ENCODE measurements around the gene EGLN3. TPM values are rescaled to one million over a fixed set of nuclear protein-coding genes. Genes with fewer than 3 reads are reported as not detected.

Gene EGLN3
- total RNA-seq, 4 donors from 2014 or later = 17.7 to 39.8 (median 33.5) TPM

DNA sequence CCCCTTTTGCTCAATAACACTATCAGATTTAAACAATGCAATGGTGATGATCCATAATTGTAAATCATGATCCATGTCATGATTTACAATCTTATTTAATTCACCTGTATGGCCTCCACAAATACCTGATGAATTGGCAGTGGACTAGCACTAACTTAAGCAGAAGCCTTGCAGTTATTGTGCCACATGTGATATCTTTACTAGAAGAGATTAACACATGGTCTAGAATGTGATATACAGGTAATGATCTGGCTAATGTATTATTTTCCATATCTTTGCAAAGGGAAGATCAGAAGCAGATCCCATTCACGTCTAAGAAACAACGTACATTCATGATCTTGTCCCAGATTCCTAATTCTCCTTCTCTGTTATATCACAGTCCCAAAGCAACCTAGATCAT is 66.0 kb downstream of the EGLN3 start:
- WGBS, 2 donors (ENCODE audit: low coverage in 1 of 2) = 92 to 94% methylated on average over 2 of the region's 2 CpGs
- no peaks in the 10 kb centered on the region for H3K4me1 ChIP-seq
- H3K27me3 ChIP-seq = no peaks in the 10 kb centered on the region
- no peak for ATAC-seq
- H3K27ac ChIP-seq = no peak overlapping the region
- no peaks in the 10 kb centered on the region for H3K36me3 ChIP-seq
- no peaks in the 10 kb centered on the region for H3K9me3 ChIP-seq
- TF ChIP-seq POLR2A (IDR thresholded peaks at IDR 0.05) = no peak
- TF ChIP-seq, protein P1, sequence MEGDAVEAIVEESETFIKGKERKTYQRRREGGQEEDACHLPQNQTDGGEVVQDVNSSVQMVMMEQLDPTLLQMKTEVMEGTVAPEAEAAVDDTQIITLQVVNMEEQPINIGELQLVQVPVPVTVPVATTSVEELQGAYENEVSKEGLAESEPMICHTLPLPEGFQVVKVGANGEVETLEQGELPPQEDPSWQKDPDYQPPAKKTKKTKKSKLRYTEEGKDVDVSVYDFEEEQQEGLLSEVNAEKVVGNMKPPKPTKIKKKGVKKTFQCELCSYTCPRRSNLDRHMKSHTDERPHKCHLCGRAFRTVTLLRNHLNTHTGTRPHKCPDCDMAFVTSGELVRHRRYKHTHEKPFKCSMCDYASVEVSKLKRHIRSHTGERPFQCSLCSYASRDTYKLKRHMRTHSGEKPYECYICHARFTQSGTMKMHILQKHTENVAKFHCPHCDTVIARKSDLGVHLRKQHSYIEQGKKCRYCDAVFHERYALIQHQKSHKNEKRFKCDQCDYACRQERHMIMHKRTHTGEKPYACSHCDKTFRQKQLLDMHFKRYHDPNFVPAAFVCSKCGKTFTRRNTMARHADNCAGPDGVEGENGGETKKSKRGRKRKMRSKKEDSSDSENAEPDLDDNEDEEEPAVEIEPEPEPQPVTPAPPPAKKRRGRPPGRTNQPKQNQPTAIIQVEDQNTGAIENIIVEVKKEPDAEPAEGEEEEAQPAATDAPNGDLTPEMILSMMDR (IDR thresholded peaks at IDR 0.05) = no peak
- no peak overlapping the region for H3K4me3 ChIP-seq

DNA sequence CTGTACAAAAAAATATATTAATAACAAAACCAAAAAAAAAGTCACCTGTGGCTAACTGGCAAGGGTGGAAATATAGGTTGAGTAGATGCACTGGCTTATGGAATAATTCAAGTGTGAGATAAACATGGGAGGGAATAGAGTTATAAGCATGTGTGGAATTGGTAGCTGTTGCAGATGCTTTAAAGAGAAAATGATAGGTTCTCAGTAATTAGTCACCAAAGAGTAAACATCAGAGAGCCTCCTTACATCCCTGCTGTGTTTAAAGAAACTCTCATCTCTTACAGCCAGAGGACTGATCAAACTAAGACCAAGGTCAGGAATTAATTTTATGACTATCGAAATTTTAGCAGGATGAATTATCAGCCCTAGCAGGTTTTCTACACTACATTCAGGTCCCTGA is 70.5 kb downstream of the EGLN3 start:
- Histone ChIP-seq H3K4me3 (no peak overlapping the region), H3K36me3 (no peaks in the 10 kb centered on the region), H3K27ac (no peak overlapping the region), H3K4me1 (no peaks in the 10 kb centered on the region), H3K27me3 (no peaks in the 10 kb centered on the region), H3K9me3 (peaks cover 0 to 23% (median 0%) of the 10 kb centered on the region in 3 donors)
- no peak for TF ChIP-seq POLR2A (IDR thresholded peaks at IDR 0.05)
- no peak for TF ChIP-seq POLR2AphosphoS5 (IDR thresholded peaks at IDR 0.05)
- no peak for TF ChIP-seq EP300 (IDR thresholded peaks at IDR 0.05)
- TF ChIP-seq, protein P1 (IDR thresholded peaks at IDR 0.05) = no peak
- no peak for ATAC-seq
- 88 to 100% methylated on average over 1 of the region's 1 CpG for WGBS, 2 donors (ENCODE audit: low coverage in 1 of 2)

DNA sequence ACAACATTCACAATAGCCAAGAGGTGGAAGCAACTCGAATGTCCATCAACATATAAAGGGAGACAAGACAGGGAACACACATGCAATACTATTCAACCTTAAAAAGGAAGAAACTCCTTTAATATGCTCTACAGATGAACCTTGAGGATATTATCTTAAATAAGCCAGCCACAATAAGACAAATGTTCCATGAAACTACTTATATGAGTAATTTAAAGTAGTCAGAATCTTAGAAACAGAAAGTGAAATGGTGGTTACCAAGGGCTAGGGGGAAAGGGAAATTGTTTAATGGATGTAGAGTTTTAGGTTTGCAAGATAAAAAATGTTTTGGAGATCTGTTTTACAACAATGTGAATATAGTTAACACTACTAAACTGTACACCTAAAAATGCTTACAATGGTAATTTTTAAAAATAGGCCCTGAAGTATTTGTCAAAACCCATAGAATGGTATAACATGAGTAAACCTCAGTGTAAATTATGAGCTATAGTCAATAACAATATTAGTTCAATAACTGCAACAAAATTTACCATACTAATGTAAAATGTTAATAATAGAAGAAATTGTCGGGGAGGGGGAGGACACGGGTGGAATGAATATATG is 71.1 kb downstream of the EGLN3 start:
- Histone ChIP-seq H3K27ac (no peak overlapping the region), H3K36me3 (no peaks in the 10 kb centered on the region), H3K27me3 (no peaks in the 10 kb centered on the region), H3K9me3 (peaks cover 0 to 24% (median 0%) of the 10 kb centered on the region in 3 donors), H3K4me3 (no peak overlapping the region), H3K4me1 (no peaks in the 10 kb centered on the region)
- no peak for TF ChIP-seq POLR2A (IDR thresholded peaks at IDR 0.05)
- TF ChIP-seq POLR2AphosphoS5 (IDR thresholded peaks at IDR 0.05) = no peak
- TF ChIP-seq, protein P1 (IDR thresholded peaks at IDR 0.05) = no peak
- TF ChIP-seq EP300 (IDR thresholded peaks at IDR 0.05) = no peak
- 88 to 98% methylated on average over 3 of the region's 3 CpGs for WGBS, 2 donors (ENCODE audit: low coverage in 1 of 2)
- no peak for ATAC-seq

DNA sequence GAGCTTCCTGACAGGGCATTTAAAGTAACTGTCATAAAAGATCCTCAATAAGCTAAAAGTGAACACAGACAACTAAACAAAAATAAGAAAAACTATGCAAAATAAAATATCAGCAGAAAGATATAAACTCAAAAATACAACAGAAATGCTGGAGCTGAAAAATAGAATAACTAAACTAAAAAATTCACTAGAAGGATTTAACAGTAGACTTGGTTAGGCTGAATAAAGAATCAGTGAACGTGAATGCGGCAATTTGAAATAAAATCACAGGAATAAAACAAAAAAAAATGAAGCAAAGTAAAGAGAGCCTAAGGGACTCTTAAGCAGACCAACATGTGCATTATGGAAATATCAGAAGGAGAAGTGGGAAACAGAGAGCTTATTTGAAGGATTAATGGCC is 74.6 kb downstream of the EGLN3 start:
- no peak for TF ChIP-seq EP300 (IDR thresholded peaks at IDR 0.05)
- no peaks in the 10 kb centered on the region for H3K4me1 ChIP-seq
- H3K27ac ChIP-seq = no peak overlapping the region
- H3K9me3 ChIP-seq = peaks cover 0 to 24% (median 0%) of the 10 kb centered on the region in 3 donors
- no peak overlapping the region for H3K4me3 ChIP-seq
- 100% methylated on average over 2 of the region's 2 CpGs for WGBS, 2 donors (ENCODE audit: low coverage in 1 of 2)
- H3K27me3 ChIP-seq = no peaks in the 10 kb centered on the region
- ATAC-seq = no peak
- no peaks in the 10 kb centered on the region for H3K36me3 ChIP-seq

Measured in gastroesophageal sphincter (tissue), 4 donors.